GM13976 (cell line): ENCODE results near the gene TXLNB.
"Not testable (repeated sequence)": the region's sequence is repeated elsewhere in the genome, so short reads cannot be mapped to it uniquely, and the experiment has no call there.

Experiments used
- DNase-seq: peaks from one replicate; pipeline ENCODE4 v3.0.0; 2012; ENCODE audit warnings: low spot score
- in situ Hi-C: fragments of 300-500 bp; cut with MboI; formaldehyde crosslinking; loops from one replicate; pipeline ENCODE4 v1.12.0; 2022; ENCODE audit warnings: low sequenced_read_pairs, mixed read lengths, inconsistent platforms; ENCODE audit not compliant: unreplicated experiment
- TF ChIP-seq, protein P1 (sequence below): IDR thresholded peaks from 2 replicates; pipeline ENCODE4 v1.5.1; 2012; ENCODE audit warnings: borderline replicate concordance, mild to moderate bottlenecking; ENCODE audit not compliant: insufficient read depth; ENCODE audit errors: extremely low read depth, missing control alignments, control extremely low read depth

TXLNB gene

DNA sequence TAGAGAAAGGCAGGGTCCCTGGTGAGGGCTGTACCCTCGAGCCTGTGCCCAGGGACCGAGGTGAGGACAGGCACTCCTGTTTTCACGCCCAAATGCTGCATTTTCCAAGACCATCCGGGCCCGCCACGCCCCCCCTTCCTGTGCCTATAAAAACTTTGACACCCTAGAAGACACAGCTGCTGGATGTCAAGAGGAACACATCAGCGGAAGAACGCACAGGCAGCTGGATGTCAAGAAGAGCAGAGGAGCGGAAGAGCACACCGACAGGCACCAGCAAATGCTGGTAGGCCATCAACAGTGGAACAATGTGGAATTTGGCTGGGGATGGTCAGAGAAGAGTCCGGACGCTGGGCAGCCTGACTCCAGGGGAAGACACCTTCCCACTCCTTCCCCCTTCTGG is 56.1 kb downstream of the TXLNB start:
- in situ Hi-C loops, result no loop called here
- DNase-seq, result no peak
- TF ChIP-seq, protein P1, sequence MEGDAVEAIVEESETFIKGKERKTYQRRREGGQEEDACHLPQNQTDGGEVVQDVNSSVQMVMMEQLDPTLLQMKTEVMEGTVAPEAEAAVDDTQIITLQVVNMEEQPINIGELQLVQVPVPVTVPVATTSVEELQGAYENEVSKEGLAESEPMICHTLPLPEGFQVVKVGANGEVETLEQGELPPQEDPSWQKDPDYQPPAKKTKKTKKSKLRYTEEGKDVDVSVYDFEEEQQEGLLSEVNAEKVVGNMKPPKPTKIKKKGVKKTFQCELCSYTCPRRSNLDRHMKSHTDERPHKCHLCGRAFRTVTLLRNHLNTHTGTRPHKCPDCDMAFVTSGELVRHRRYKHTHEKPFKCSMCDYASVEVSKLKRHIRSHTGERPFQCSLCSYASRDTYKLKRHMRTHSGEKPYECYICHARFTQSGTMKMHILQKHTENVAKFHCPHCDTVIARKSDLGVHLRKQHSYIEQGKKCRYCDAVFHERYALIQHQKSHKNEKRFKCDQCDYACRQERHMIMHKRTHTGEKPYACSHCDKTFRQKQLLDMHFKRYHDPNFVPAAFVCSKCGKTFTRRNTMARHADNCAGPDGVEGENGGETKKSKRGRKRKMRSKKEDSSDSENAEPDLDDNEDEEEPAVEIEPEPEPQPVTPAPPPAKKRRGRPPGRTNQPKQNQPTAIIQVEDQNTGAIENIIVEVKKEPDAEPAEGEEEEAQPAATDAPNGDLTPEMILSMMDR, result no peak

DNA sequence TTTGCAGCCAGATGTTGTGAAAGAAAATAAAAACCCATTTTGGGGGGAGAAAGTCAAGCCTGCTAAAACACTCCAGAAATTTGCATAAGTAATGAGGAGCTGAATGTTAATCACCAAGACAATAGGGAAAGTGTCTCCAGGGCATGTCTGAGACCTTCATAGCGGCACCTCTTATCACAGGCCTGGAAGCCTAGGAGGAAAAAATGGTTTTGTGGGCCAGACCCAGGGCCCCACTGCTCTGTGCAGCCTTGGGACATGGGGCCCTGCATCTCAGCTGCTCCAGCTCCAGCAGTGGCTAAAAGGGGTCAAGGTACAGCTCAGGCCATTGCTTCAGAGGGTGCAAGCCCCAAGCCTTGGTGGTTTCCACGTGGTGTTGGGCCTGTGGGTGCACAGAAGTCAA is 57.6 kb downstream of the TXLNB start:
- in situ Hi-C loops, DNase-seq: not testable (repeated sequence)

DNA sequence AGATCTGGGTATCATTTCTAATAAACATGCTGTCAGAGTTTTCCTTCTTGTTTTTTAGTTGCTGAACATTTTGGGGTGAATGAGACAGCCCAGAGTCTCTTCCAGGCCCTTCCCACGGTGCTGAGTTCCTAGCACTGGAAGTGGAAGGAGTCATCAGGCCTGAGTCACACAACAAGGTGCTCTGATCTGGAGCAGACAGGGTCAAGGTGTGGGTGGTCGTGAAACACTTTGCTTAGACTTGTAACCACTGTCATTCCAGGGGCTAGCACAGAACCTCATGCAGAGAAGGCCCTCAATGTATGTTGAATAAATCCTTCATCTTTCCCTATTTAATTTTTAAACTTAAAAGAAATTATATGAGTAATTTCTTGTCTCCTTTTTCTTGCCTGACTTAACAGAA is 60.6 kb downstream of the TXLNB start:
- in situ Hi-C loops, result no loop called here
- TF ChIP-seq, protein P1, result no peak
- no peak for DNase-seq

DNA sequence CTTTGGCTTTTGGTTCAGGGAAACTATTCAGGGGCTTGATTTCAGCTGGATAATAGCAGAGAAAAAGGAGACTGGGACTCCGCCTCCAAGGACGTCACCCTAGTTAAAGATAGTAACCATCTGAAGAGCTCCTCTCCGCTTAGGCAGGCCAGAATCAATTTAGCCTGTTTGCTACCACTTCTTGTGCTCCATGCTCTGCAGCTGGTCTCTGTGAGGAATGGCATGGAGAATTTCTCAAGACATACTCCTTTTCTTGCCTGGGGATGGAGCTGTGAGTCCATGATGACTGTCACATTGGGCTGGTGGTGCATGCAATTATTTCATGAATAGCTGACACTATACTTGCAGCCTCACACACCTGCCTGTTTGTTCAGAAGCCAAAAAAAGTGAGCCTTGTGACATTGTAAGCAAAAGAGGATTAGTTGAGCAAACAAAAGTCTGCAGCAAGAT is 61.4 kb downstream of the TXLNB start:
- TF ChIP-seq, protein P1, result peak; percentile 18
- in situ Hi-C loops, result no loop called here
- no peak for DNase-seq

DNA sequence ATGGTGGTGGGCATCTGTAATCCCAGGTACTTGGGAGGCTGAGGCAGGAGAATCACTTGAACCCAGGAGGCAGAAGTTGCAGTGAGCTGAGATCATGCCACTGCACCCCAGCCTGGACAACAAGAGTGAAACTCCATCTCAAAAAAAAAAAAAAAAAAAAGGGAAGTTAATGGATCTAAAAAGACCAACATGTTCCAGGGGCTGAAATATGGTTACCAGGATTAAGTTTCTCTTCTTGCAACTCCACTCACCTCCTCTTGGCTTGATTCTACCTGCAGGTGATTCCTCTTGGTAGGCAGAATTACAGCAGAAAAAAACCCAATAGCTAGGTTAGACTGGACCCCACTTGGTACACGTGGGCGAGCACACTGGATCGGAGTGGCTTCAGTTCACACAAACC is 63.4 kb downstream of the TXLNB start:
- DNase-seq, result not testable (repeated sequence)
- in situ Hi-C loops, result loop anchor here (10.0 kb wide), 1 partner anchor 126 kb away; no protein-coding TSS in a partner anchor

DNA sequence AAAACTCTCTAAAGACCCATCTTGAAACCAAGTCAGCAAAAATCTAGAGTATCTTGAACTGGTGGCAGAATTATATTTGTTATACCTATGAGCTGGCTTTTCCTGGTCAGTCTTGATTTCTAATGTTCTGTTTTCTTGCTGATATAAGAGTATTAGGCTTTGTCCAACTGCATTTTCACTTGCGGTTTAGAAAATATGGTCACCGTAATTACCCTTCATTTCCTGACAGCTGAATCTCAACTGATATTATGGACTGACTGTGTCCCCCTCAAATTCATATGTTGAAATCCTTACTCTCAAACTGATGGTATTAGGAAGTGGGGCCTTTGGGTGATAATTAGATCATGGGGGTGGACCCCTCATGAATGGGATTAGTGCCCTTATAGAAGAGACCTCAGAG is 72.1 kb downstream of the TXLNB start:
- no peak for DNase-seq
- in situ Hi-C loops, result loop anchor here (10.0 kb wide), 1 partner anchor 135 kb away; no protein-coding TSS in a partner anchor
- TF ChIP-seq, protein P1, result no peak

DNA sequence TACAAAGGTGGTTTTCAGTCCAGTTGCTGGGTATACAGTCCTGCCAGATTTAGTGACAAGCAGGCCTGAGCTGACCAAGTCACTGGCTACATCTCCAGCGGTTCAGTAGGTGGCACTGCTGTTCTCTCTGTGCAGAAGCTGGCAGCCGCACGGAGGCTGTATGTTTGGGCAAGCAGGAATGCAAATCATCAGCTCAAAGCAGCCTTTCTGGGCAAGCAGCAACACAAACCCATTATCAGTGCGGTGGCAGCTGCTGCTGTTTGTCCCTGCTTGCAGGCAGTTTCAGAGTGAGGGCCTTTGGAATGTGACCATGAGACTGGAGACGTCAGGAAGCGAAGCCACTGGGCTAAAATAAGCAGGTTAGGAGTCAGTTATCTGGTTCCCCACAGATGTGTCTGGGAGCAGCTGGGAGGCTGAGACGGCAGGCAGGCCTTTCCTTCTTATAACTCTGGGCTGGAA is 72.5 kb downstream of the TXLNB start:
- TF ChIP-seq, protein P1, result peak; percentile 76
- in situ Hi-C loops, result no loop called here
- DNase-seq, result peak; percentile 72

DNA sequence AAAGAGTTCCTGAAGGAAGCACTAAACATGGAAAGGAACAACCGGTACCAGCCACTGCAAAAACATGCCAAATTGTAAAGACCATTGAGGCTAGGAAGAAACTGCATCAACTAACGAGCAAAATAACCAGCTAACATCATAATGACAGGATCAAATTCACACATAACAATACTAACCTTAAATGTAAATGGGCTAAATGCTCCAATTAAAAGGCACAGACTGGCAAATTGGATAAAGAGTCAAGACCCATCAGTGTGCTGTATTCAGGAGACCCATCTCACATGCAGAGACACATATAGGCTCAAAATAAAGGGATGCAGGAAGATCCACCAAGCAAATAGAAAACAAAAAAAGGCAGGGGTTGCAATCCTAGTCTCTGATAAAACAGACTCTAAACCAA is 79.3 kb downstream of the TXLNB start:
- DNase-seq, in situ Hi-C loops: not testable (repeated sequence)

DNA sequence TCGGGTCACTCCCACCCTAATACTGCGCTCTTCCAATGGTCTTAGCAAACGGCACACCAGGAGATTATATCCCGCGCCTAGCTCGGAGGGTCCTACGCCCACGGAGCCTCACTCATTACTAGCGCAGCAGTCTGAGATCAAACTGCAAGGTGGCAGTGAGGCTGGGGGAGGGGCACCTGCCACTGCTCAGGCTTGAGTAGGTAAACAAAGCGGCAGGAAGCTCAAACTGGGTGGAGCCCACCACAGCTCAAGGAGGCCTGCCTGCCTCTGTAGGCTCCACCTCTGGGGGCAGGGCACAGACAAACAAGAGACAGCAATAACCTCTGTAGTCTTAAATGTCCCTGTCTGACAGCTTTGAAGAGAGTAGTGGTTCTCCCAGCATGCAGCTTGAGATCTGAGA is 81.0 kb downstream of the TXLNB start:
- not testable (repeated sequence) for DNase-seq

More for the DNA sequence above, 81.0 kb downstream of the TXLNB start:
- in situ Hi-C loops, result not testable (repeated sequence)
